ENCODE data around the gene EDDM13. TPM values are rescaled to one million over a fixed set of nuclear protein-coding genes. Genes with fewer than 3 reads are reported as not detected.

EDDM13 gene
- total and polyA plus RNA-seq, 2 experiments from 2014 or later = 0.68 TPM; not detected in 1

DNA sequence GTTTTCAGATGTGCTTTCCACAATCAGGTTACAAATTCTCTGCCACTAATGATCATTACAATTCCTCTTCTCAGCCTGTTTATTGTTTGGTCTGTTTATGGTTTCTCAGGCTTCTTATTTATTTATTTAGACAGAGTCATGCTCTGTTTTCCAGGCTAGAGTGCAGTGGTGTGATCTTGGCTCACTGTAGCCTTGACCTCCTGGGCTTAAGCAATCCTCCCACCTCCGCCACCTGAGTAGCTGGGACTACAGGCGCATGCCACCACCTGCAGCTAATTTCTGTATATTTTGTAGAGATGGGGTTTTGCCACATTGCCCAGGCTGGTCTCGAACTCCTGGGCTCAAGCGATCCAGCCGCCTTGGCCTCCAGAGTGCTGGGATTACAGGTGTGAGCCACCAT lies 44.2 kb downstream of the EDDM13 start:
- Histone ChIP-seq H3K27me3 (no peaks in the 10 kb centered on the region), H3K9me3 (ENCODE audit: low read depth) (no peaks in the 10 kb centered on the region), H3K36me3 (no peaks in the 10 kb centered on the region), H3K27ac (no peak overlapping the region), H3K4me1 (ENCODE audit: low read depth) (peaks cover 6% of the 10 kb centered on the region), H3K4me3 (no peak overlapping the region)
- no peak for DNase-seq (ENCODE audit: low read depth in 1 of 2, low spot score in 1 of 2)
- TF ChIP-seq CTCF (IDR thresholded peaks at IDR 0.05; ENCODE audit: low read depth, low read length) = no peak

DNA sequence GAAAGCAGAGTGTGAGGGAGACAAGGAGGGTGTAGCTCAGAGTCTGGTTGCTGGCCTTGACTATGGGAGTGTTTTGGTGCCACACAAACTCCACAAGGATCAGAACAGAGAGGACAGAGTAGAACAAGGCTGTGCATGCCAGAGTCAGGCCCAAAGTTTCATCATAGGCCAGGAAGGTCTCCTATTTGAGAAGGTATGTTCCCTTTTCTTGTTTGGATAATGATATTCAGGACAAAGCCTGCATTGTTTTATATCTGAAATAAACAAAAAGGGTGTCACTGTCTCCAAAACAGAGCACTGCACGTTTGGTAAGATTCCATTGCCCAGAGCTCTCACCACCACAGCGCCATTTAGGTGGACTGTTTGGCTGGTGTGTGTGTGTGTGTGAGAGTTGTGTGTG lies 45.2 kb downstream of the EDDM13 start:
- H3K27ac ChIP-seq = no peak overlapping the region
- no peak for DNase-seq (ENCODE audit: low read depth in 1 of 2, low spot score in 1 of 2)
- H3K36me3 ChIP-seq = no peaks in the 10 kb centered on the region
- H3K4me1 ChIP-seq (ENCODE audit: low read depth) = peaks cover 6% of the 10 kb centered on the region
- no peaks in the 10 kb centered on the region for H3K27me3 ChIP-seq
- H3K9me3 ChIP-seq (ENCODE audit: low read depth) = no peaks in the 10 kb centered on the region
- no peak for TF ChIP-seq CTCF (IDR thresholded peaks at IDR 0.05; ENCODE audit: low read depth, low read length)
- H3K4me3 ChIP-seq = no peak overlapping the region

DNA sequence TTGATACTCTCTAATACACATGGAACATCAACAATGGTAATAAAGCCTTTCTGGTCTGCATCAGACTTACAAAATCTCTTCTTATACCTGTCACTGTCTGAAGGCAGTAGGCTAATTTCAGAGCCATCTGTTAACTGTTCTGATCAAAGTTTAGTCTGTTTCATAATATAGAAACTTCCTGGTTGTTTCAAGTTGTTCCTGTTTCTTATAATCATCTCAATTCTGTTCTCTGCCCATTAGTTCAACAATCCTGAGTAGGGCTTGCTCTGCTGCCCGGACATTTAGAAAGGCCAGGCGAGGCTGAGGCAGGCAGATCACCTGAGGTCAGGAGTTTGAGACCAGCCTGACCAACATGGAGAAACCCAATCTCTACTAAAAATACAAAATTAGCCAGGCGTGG lies 47.4 kb downstream of the EDDM13 start:
- no peaks in the 10 kb centered on the region for H3K27me3 ChIP-seq
- TF ChIP-seq CTCF (IDR thresholded peaks at IDR 0.05; ENCODE audit: low read depth, low read length) = no peak
- no peak overlapping the region for H3K4me3 ChIP-seq
- H3K4me1 ChIP-seq (ENCODE audit: low read depth) = no peaks in the 10 kb centered on the region
- no peak overlapping the region for H3K27ac ChIP-seq
- H3K36me3 ChIP-seq = no peaks in the 10 kb centered on the region
- DNase-seq (ENCODE audit: low read depth in 1 of 2, low spot score in 1 of 2) = no peak
- H3K9me3 ChIP-seq (ENCODE audit: low read depth) = no peaks in the 10 kb centered on the region

GRCh38 chr19:56321254-56321988 lies 48.9 kb downstream of the EDDM13 start:
- no peak overlapping the region for H3K27ac ChIP-seq
- H3K4me3 ChIP-seq = no peak overlapping the region
- H3K27me3 ChIP-seq = no peaks in the 10 kb centered on the region
- H3K36me3 ChIP-seq = no peaks in the 10 kb centered on the region
- DNase-seq (ENCODE audit: low read depth in 1 of 2, low spot score in 1 of 2) = no peak
- H3K9me3 ChIP-seq (ENCODE audit: low read depth) = no peaks in the 10 kb centered on the region
- TF ChIP-seq CTCF (IDR thresholded peaks at IDR 0.05; ENCODE audit: low read depth, low read length) = no peak
- H3K4me1 ChIP-seq (ENCODE audit: low read depth) = no peaks in the 10 kb centered on the region

DNA sequence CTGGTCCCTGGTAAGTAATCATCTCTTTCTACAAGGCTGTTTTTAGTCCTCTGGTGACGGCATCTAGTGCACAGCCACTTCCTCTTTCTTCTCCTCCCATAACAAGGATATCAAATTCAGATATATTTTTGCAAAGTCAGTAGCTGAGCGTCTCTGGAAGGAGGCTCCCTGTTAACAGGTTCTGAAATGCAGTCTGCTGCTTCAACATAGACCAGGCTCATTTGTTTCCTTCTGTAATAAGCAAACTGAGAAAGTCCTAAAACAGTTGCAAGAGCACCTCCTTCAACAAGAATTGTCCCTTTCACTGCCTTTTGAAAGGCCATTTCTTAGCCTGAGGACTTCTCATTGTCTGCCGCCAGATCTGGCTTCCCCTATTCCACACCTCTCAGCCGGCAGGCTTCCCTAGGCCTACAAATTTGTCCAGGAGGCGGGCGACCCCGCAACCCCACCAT lies 49.5 kb downstream of the EDDM13 start:
- Histone ChIP-seq H3K36me3 (no peaks in the 10 kb centered on the region), H3K4me1 (ENCODE audit: low read depth) (no peaks in the 10 kb centered on the region), H3K4me3 (no peak overlapping the region), H3K27me3 (no peaks in the 10 kb centered on the region), H3K27ac (no peak overlapping the region), H3K9me3 (ENCODE audit: low read depth) (no peaks in the 10 kb centered on the region)
- DNase-seq (ENCODE audit: low read depth in 1 of 2, low spot score in 1 of 2) = no peak
- no peak for TF ChIP-seq CTCF (IDR thresholded peaks at IDR 0.05; ENCODE audit: low read depth, low read length)
